ENCODE measurements around the gene KNL1.

DNA sequence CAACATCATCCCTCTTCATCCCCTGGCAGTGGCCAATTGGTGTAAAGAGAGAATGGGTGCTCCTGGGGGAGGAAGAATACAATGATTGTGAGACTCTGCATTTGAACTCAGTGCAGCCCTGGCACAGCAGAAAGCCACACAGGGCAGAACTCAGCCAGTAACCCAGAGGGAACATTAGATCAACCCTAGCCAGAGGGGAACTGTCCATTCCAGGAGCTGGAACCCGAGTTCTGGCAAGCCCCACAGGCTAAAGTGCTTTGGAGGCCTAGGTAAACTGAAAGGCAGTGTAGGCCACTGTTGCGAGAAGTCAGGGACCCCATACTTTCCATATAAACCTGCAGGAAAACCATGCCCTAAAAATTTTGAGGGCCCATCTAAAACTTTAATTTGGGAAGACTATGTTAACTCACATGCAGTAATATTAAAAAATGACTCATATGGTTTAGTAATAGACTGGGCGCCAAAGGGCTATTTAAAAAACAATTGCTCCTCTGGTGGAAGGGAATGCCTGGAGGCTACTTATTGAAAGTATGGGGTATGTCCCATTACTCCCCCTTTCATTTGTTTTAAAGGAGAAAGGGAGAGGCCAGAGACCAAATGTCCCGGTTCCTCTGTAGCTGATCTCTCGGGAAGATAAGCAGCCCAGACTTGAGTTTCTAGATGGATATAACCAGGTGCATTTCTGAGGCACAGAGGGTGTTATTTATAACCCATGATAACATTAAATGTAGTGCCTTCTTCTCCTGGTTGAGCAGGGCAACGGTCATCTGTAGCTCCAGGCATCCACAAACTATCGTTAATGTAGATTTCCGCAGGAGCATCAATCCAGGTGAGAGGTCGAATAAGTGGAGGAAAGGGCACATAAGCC, 95.1 kb downstream of the KNL1 start:
- TF ChIP-seq EZH2 (IDR thresholded peaks at IDR 0.05) (no peak), POLR2AphosphoS5 (IDR thresholded peaks at IDR 0.05; ENCODE audit: borderline replicate concordance, low read depth, low read length) (no peak)
